IMR-90 (cell line): ENCODE data around the gene AKT1S1. TPM values are rescaled to one million over a fixed set of nuclear protein-coding genes. Genes with fewer than 3 reads are reported as not detected.

Experiments used
- ATAC-seq: fragments of 200-7000 bp; cut with Tn5 transposase; 2 replicates; pipeline ENCODE4 v1.9.1; 2020; ENCODE audit warnings: low read depth, mild to moderate bottlenecking, moderate library complexity
- BruUV-seq: library from RNA; stranded (reverse); fragments of 400-500 nt; replicated peaks from 2 replicates; lab custom pipeline; 2021; lab: Mats Ljungman, UMichigan
- CTCF ChIA-PET: fragments of 300-600 bp; formaldehyde crosslinking; extraction: SDS; loops from one replicate; lab custom pipeline; 2021; ENCODE audit warnings: antibody characterized with exemption; lab: Yijun Ruan, JAX
- POLR2A ChIA-PET: fragments of 300-600 bp; sonication (Branson Sonifier 250); formaldehyde crosslinking; loops from one replicate; lab custom pipeline; 2022; ENCODE audit warnings: antibody characterized with exemption; ENCODE audit not compliant: unreplicated experiment; lab: Charles Lee
- DNase-seq: peaks from one replicate; pipeline ENCODE4 v3.0.0; 2013
- H2AFZ ChIP-seq: replicated peaks from 2 replicates; pipeline ENCODE3; 2013; ENCODE audit warnings: low read length, mild to moderate bottlenecking; ENCODE audit not compliant: poor library complexity
- H2AK5ac ChIP-seq: 2 replicates; pipeline ENCODE4 v1.6.1; 2013; ENCODE audit warnings: low read depth, low read length, inconsistent platforms
- H2AK9ac ChIP-seq: replicated peaks from 2 replicates; pipeline ENCODE3; 2013; ENCODE audit warnings: mild to moderate bottlenecking, low read depth, low read length, moderate library complexity; ENCODE audit not compliant: poor library complexity
- H2BK120ac ChIP-seq: 2 replicates; pipeline ENCODE4 v1.6.1; 2013; ENCODE audit warnings: low read depth, low read length, inconsistent platforms
- H2BK15ac ChIP-seq: 3 replicates; pipeline ENCODE4 v1.6.1; 2013; ENCODE audit warnings: low read depth, low read length, inconsistent platforms
- H2BK20ac ChIP-seq: 2 replicates; pipeline ENCODE4 v1.6.1; 2013; ENCODE audit warnings: low read depth, mild to moderate bottlenecking, inconsistent platforms, low read length, moderate library complexity
- H2BK5ac ChIP-seq: 2 replicates; pipeline ENCODE4 v1.6.1; 2013; ENCODE audit warnings: mild to moderate bottlenecking, low read depth, low read length, inconsistent platforms; ENCODE audit not compliant: poor library complexity, severe bottlenecking
- H3K14ac ChIP-seq: replicated peaks from 2 replicates; pipeline ENCODE4 v1.6.1; 2013; ENCODE audit warnings: low read depth, low read length, inconsistent platforms
- H3K18ac ChIP-seq: 2 replicates; pipeline ENCODE4 v1.6.1; 2013; ENCODE audit warnings: low read depth, low read length, control low read depth
- H3K23ac ChIP-seq: 2 replicates; pipeline ENCODE4 v1.6.1; 2013; ENCODE audit warnings: low read depth, low read length, inconsistent platforms
- H3K27ac ChIP-seq: 2 replicates; pipeline ENCODE4 v1.5.1; 2013; ENCODE audit warnings: mild to moderate bottlenecking, control low read depth, low read length; ENCODE audit not compliant: insufficient read depth
- H3K27me3 ChIP-seq: 2 replicates; pipeline ENCODE4 v1.6.1; 2013; ENCODE audit warnings: low read length; ENCODE audit not compliant: control insufficient read depth, insufficient read depth
- H3K36me3 ChIP-seq: 2 replicates; pipeline ENCODE4 v1.6.1; 2013; ENCODE audit warnings: low read length, mixed read lengths; ENCODE audit not compliant: control insufficient read depth, insufficient read depth
- H3K4ac ChIP-seq: 2 replicates; pipeline ENCODE4 v1.6.1; 2013; ENCODE audit warnings: low read depth, low read length, inconsistent platforms
- H3K4me1 ChIP-seq: 2 replicates; pipeline ENCODE4 v1.6.1; 2013; ENCODE audit warnings: low read length, mixed read lengths; ENCODE audit not compliant: control insufficient read depth, insufficient read depth
- H3K4me2 ChIP-seq: 2 replicates; pipeline ENCODE4 v1.6.1; 2013; ENCODE audit warnings: low read depth, mild to moderate bottlenecking, control low read depth, low read length, moderate library complexity
- H3K4me3 ChIP-seq: 2 replicates; pipeline ENCODE4 v1.5.1; 2013; ENCODE audit warnings: low read depth, mild to moderate bottlenecking, control low read depth, low read length, moderate library complexity; ENCODE audit not compliant: insufficient read depth
- H3K56ac ChIP-seq: 2 replicates; pipeline ENCODE4 v1.6.1; 2013; ENCODE audit warnings: low read length, inconsistent platforms; ENCODE audit not compliant: insufficient read depth; ENCODE audit errors: extremely low read depth
- H3K79me1 ChIP-seq, 2 experiments: 2 replicates each; pipeline ENCODE4 v1.6.1; 2013; ENCODE audit warnings: low read length in 2 of 2, inconsistent platforms in 1 of 2, low read depth in 1 of 2
- H3K9ac ChIP-seq: 2 replicates; pipeline ENCODE4 v1.6.1; 2013; ENCODE audit warnings: low read depth, low read length, control low read depth
- H3K9me1 ChIP-seq: 2 replicates; pipeline ENCODE4 v1.6.1; 2013; ENCODE audit warnings: low read length, inconsistent platforms; ENCODE audit not compliant: insufficient read depth
- H3K9me3 ChIP-seq: 2 replicates; pipeline ENCODE4 v1.6.1; 2013; ENCODE audit warnings: low read length; ENCODE audit not compliant: control insufficient read depth, insufficient read depth
- H4K20me1 ChIP-seq: 2 replicates; pipeline ENCODE4 v1.6.1; 2013; ENCODE audit warnings: low read length, inconsistent platforms; ENCODE audit not compliant: insufficient read depth
- H4K5ac ChIP-seq: 2 replicates; pipeline ENCODE4 v1.6.1; 2013; ENCODE audit warnings: mild to moderate bottlenecking, low read depth, low read length, control low read depth
- H4K8ac ChIP-seq, 2 experiments: 2 replicates each; pipeline ENCODE4 v1.6.1; 2013; ENCODE audit warnings: low read depth in 2 of 2, low read length in 2 of 2, control low read depth in 1 of 2, inconsistent platforms in 1 of 2
- H4K91ac ChIP-seq: 2 replicates; pipeline ENCODE4 v1.6.1; 2013; ENCODE audit warnings: low read depth, low read length, inconsistent platforms; ENCODE audit not compliant: insufficient read depth
- MXI1 ChIP-seq: IDR thresholded peaks from 2 replicates; pipeline ENCODE4 v1.6.1; 2012; ENCODE audit warnings: low read depth, mild to moderate bottlenecking, low read length, moderate library complexity, borderline replicate concordance
- RAD21 ChIP-seq: IDR thresholded peaks from 2 replicates; pipeline ENCODE4 v1.6.1; 2012; ENCODE audit warnings: low read length, improper control_type of control experiment
- SMC3 ChIP-seq: fragments of 150-350 bp; IDR thresholded peaks from 2 replicates; pipeline ENCODE4 v1.6.1; 2016; ENCODE audit warnings: low read depth, mild to moderate bottlenecking, antibody characterized with exemption, low read length, moderate library complexity
- WGBS, 2 experiments: methylation state at CpG; one replicate each; pipeline versions ENCODE4 v1.1.5 to v1.1.7; 2013; ENCODE audit warnings: missing lambda C conversion rate in 2 of 2; ENCODE audit not compliant: insufficient read length in 1 of 2; ENCODE audit errors: extremely low coverage in 2 of 2; 5-methylcytosine and 5-hydroxymethylcytosine counted together
- dilution Hi-C: fragments of 300-500 bp; cut with HindIII; formaldehyde crosslinking; loops from one replicate; pipeline ENCODE4 v1.14.3; 2018; ENCODE audit warnings: low sequenced_read_pairs; ENCODE audit not compliant: unreplicated experiment
- in situ Hi-C: fragments of 300-500 bp; cut with MboI; formaldehyde crosslinking; loops from 3 replicates; pipeline ENCODE4 v1.14.3; 2019; ENCODE audit warnings: low sequenced_read_pairs, inconsistent platforms, mixed read lengths
- intact Hi-C: fragments of 100-400 bp; cut with micrococcal nuclease; formaldehyde crosslinking; loops from 2 replicates; pipeline ENCODE4 v1.10.0; 2022
- polyA plus RNA-seq, 3 experiments: library from polyadenylated mRNA; depleted of rRNA; stranded (reverse); fragments of >200 nt; gene quantifications; 2 replicates each; pipeline ENCODE4 v1.2.3, GENCODE V29; 2012; ENCODE audit warnings: low replicate concordance in 1 of 3
- total RNA-seq: library from RNA; depleted of rRNA; stranded (reverse); fragments of >200 nt; gene quantifications from 2 replicates; pipeline ENCODE4 v1.2.3, GENCODE V29; 2012

The AKT1S1 gene
- total and polyA plus RNA-seq, 2 of the 4 experiments (the other 2 are of a cell fraction) = 3.6 to 54.4 TPM

GRCh38 chr19:49894011-49894664 lies 17.0 kb upstream of the AKT1S1 start:
- Histone ChIP-seq H3K9me1 (no peaks in the 10 kb centered on the region), H2BK120ac (no peak overlapping the region), H3K79me1 (no peaks in the 10 kb centered on the region), H3K4ac (no peak overlapping the region), H3K36me3 (no peaks in the 10 kb centered on the region; the same call in 1 of the 2 replicates), H2AK9ac (no peak overlapping the region), H3K27me3 (peaks cover 8% of the 10 kb centered on the region; the same call in 1 of the 2 replicates), H3K18ac (no peak overlapping the region), H4K8ac (no peak overlapping the region), H3K14ac (no peak overlapping the region), H3K27ac (no peak overlapping the region), H4K5ac (no peak overlapping the region), H2BK20ac (no peak overlapping the region), H3K4me2 (no peak overlapping the region), H3K9ac (no peak overlapping the region), H2AFZ (no peak overlapping the region), H2AK5ac (no peak overlapping the region; the same call in 1 of the 2 replicates), H2BK5ac (no peak overlapping the region), H3K4me3 (no peak overlapping the region), H4K20me1 (no peaks in the 10 kb centered on the region), H3K4me1 (peaks cover 10% of the 10 kb centered on the region), H3K9me3 (no peaks in the 10 kb centered on the region), H4K91ac (no peak overlapping the region), H3K56ac (no peak overlapping the region), H2BK15ac (no peak overlapping the region), H3K23ac (no peak overlapping the region)
- CTCF ChIA-PET = no interaction called here
- BruUV-seq = no TSS peak
- intact Hi-C loops = no loop called here
- ATAC-seq = no peak
- in situ Hi-C loops = no loop called here
- POLR2A ChIA-PET = no interaction called here
- 88% methylated on average over 5 of the region's 18 CpGs; no CpG with 5 or more reads in 1 of the 2 experiments for WGBS, 2 experiments
- DNase-seq = no peak
- dilution Hi-C loops = no loop called here
- TF ChIP-seq SMC3 (no peak), RAD21 (no peak), MXI1 (no peak)
